ENCODE results near the gene PRSS27.

- no peak for TF ChIP-seq CTCF (conservative IDR thresholded peaks at IDR 0.05; ENCODE audit: low read depth, low read length)
- TF ChIP-seq POLR2A (IDR thresholded peaks at IDR 0.05; ENCODE audit: low read depth, low read length) = no peak
- TF ChIP-seq RAD21 (IDR thresholded peaks at IDR 0.05; ENCODE audit: low read length) = no peak
These were observed 20.5 kb upstream of the PRSS27 start for GRCh38 chr16:2740476-2740875.
